ENCODE measurements around the gene DDX4.
"Not testable (repeated sequence)": the region's sequence is repeated elsewhere in the genome, so short reads cannot be mapped to it uniquely, and the experiment has no call there.

DDX4 gene

GRCh38 chr5:55731848-55732247 lies 6.0 kb upstream of the DDX4 start:
- DNase-seq, result no peak

DNA sequence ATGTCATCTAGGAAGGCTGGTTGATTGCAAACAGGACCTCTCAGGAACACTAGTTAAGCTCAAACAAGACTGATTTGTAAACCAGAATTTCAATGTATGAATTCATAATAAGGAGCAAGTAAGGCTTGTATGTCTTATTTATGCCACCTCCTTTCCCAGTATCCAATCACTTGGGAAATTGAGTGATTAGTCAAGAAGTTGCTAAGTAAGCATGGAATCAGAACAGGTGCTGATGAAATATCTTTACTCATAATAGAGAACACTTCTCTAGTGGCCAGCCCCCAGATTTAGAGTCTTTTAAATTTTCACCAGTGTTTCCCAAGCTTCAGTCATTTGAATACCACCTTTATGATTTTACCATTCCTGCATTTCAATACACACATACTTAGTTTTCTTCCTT lies 5.3 kb upstream of the DDX4 start:
- DNase-seq, result no peak

- DNase-seq, result no peak
Measured at GRCh38 chr5:55734658-55735057, 3.2 kb upstream of the DDX4 start.

- no peak for DNase-seq
Measured at GRCh38 chr5:55742778-55743177, 4.9 kb downstream of the DDX4 start.

- DNase-seq, result no peak
Measured at GRCh38 chr5:55747778-55748318, 10.0 kb downstream of the DDX4 start.

DNA sequence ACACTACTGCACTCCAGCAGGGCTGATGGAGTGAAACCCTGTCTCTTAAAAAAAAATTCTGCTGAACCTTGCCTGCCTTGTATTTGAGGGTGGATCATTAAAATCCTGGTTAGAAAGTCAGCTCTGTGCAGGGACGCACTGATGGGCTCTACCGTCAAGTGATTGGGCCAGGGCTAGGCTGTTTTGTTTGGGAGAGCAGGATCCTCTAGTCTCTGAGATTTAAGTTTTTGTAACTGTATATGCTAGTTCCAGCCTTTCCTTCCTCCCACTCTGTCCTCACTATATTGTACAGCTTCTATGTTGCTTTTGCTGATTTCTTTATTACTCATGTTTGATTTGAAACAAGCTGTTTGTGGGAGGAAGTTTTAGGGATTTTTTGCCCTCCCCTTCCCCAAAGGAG lies 11.5 kb downstream of the DDX4 start:
- DNase-seq, result no peak

GRCh38 chr5:55750063-55750462 lies 12.2 kb downstream of the DDX4 start:
- no peak for DNase-seq

- no peak for DNase-seq
Measured at GRCh38 chr5:55750499-55750898, 12.6 kb downstream of the DDX4 start.

DNA sequence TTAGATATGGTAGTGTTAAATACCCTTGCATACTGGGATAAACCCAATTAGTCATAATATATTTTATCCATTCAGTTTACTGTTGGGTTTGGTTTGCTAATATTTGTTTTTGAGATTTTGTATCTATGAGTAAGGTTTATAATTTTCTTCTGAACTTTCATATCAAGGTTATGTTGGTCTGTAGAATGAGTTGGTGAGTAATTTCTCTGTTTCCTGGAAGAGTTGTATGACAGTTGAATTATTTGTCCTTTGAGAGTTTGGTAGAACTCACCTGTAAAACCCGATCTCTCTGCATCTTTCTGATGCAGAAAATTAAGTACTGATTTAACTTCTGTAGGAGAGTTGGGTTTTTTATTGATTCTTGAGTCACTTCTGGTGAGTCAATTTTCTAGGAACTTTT lies 20.4 kb downstream of the DDX4 start:
- peak; percentile 36 for DNase-seq

- no peak for DNase-seq
Measured at GRCh38 chr5:55758714-55759113, 20.9 kb downstream of the DDX4 start.

- not testable (repeated sequence) for DNase-seq
Measured at GRCh38 chr5:55761721-55762120, 23.9 kb downstream of the DDX4 start.

DNA sequence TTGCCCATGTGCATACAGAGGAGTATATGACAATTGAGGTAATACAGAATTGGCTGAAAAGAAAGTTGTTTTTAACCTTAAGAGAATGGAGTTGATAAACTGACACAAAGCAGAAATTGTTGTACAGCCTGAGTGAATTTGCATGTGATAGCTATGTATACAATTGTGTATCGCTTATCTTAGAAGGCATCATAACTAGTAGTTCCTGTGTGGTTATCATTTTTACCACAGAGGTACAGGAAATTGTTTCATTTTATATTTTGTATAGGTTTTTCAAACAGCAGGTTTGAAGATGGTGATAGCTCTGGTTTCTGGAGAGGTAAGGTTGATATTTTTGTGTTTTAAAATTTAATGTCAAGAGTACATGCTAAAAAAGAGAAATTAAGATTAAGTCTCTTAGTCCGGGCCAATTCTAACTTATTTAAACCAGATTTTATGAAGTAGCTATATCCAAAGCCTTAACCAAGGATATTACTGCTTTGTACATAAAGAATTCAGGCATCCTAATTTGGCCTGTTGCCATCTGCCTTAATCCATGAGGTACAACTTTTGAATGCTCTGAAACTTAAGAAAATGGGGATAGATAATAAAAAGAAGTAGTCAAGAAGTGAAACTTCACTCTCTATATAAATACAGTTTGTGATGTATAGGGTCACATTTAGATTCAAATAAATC lies 26.0 kb downstream of the DDX4 start:
- peak; percentile 68 for DNase-seq

- DNase-seq, result no peak
Measured at GRCh38 chr5:55768279-55768678, 30.4 kb downstream of the DDX4 start.

DNA sequence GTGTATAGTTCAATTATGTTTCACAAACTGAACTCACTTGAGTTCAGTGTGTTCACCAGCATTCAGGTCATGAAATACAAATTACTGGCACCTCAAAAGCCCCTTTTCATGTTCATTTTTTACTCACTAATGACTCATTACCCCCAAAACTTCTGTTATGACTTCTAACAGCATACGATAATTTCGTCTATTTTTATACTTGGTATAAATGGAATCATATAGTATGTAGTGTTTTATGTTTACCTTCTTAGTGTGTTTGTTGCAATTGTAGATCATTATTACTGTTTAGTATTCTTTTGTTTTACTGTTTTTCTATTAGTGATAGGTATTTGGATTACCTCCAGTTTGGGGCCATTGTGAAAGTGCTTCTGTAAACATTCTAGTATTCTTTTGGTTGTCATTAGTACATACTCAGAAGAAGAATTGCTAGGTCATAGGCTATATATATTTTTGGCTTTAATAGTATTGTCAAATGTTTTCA lies 33.4 kb downstream of the DDX4 start:
- DNase-seq, result peak; percentile 74

GRCh38 chr5:55773057-55773456 lies 35.2 kb downstream of the DDX4 start:
- no peak for DNase-seq

- DNase-seq, result no peak
Measured at GRCh38 chr5:55777332-55777731, 39.5 kb downstream of the DDX4 start.

- no peak for DNase-seq
Measured at GRCh38 chr5:55800924-55801323, 63.1 kb downstream of the DDX4 start.

DNA sequence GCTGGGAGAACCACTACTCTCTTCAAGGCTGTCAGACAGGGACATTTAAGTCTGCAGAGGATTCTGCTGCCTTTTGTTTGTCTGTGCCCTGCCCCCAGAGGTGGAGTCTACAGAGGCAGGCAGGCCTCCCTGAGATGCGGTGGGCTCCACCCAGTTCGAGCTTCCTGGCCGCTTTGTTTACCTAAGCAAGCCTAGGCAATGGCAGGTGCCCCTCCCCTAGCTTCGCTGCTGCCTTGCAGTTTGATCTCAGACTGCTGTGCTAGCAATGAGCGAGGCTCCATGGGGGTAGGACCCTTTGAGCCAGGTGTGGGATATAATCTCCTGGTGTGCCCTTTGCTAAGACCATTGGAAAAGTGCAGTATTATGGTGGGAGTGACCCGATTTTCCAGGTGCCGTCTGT lies 71.0 kb downstream of the DDX4 start:
- not testable (repeated sequence) for DNase-seq

DNA sequence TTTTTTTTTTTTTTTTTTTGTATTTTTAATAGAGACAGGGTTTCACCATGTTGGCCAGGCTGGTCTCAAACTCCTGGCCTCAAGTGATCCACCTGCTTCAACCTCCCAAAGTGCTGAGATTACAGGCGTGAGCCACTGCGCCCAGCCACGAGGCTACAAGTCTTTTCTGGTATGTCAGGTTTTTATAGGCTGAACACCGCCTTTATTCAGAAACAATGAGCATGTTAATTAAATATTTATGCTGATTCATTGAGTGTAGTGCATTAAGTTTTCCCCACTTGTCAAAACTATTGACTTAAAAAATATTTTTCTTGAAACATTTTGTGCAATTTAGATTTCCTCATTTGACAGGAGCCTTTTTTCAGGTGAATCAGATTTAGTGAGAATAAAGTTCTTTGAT lies 78.1 kb downstream of the DDX4 start:
- not testable (repeated sequence) for DNase-seq

DNA sequence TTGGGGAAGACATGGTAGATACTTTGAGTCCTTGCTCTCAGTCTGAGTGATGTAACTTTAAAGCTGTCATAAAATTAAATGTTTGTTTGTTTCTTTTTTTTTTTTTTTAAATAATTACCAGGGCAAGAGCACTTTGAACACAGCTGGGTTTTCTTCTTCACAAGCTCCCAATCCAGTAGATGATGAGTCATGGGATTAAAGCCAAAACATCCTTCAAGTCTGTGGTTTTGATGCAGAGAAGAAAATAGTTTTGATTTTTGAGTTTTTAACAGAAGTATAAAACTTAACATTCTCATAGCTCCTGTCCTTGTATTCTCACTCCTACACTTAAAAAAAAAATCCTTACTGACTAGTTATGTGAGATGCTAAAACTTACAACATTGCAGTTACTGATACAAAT lies 78.5 kb downstream of the DDX4 start:
- no peak for DNase-seq

GRCh38 chr5:55817030-55817429 lies 79.2 kb downstream of the DDX4 start:
- no peak for DNase-seq

- DNase-seq, result no peak
Measured at GRCh38 chr5:55820488-55820887, 82.6 kb downstream of the DDX4 start.

- peak; percentile 1 for DNase-seq
Measured at GRCh38 chr5:55821731-55822512, 84.1 kb downstream of the DDX4 start.

DNA sequence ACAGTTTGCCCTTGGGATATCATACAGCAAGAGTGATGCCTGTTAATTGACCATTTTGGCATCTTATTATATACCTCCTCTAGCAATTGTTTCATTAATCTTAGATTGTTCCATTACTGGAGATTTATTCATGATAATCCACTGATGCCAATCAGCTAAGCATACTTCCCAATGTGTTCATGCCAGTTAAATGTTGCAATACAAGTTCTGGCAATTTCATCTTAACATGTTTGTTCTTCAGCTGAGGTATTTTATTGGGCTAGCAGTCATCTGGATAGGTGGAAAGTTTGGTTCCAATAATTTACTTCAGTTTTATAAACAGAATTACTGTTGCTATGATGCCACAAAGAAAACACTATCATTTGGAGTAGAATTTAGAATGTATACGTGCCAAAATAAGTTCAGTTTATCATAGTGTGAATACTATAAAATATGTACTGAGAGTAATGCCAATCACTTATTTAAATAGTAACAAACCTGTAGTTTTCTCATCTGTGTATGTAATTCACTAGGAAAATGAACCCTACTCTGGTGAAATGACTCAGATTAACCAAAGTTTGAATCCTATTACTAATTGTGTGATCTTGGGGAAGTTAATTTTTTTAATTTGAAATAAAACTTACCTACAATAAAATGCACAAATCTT lies 85.4 kb downstream of the DDX4 start:
- peak; percentile 10 for DNase-seq

Measured in activated CD4-positive, alpha-beta T cell treated with anti-CD3 and anti-CD28 coated beads, Interleukin-10, Interleukin-2, amounts not matched to agents 100 ng/mL and 50 ng/mL, durations not matched to agents 16 hours and 8 hours (primary cell).